Spleen (tissue), 7 donors: ENCODE results near the gene VKORC1L1.

Source experiments
- CTCF ChIP-seq, 11 experiments: fragments of 200-600 bp in 7 of 11; fragments of 450-650 bp in 4 of 11; sonication (generic) in 4 of 11; IDR thresholded peaks in 8 of 11; conservative IDR thresholded peaks in 3 of 11; 1 replicate in 7 of 11; 2 replicates in 4 of 11; pipeline versions ENCODE4 v1.4.0 to v1.8.0; 2016 to 2021; ENCODE audit warnings: antibody characterized with exemption in 11 of 11, inconsistent platforms in 4 of 11, mild to moderate bottlenecking in 1 of 11
- POLR2A ChIP-seq, 3 donors: fragments of 450-650 bp; IDR thresholded peaks; one replicate each; pipeline ENCODE4 v1.5.1; 2017; ENCODE audit warnings: antibody characterized with exemption in 3 of 3, mild to moderate bottlenecking in 1 of 3
- POLR2AphosphoS5 ChIP-seq, 3 donors: sonication (generic); formaldehyde crosslinking; IDR thresholded peaks; one replicate each; pipeline ENCODE4 v1.5.1; 2017; ENCODE audit warnings: antibody characterized with exemption in 3 of 3
- donor health status: DM: no; HTN: no; CAD: no; lungs with moderate emphysema.
- donor health status: DM: no; HTN: no; CAD: no.
- donor health status: DM: no; HTN: no; CAD: no.

DNA sequence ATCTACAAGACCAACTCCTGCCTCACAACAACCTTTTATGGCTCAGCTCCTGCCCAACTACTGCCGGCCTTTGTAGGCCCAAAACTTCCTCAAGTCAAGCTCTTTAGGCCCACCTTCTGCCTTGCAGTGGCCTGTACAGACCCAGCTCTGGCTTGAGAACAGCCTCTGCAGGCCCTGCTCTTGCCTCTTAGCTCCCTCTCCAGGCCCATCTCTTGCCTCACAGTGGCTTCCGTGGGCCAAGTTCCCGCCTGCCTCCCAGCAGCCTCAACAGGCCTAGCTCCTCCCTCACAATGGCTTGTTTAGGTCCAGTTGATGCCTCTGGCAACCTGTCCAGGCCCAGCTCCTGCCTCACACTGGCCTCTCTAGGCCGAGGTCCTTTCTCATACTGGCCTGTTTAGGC lies 32.4 kb upstream of the VKORC1L1 start:
- peak in 2 of 11 experiments; percentile 12 to 19 for TF ChIP-seq CTCF (IDR thresholded peaks at IDR 0.05 in 8 of 11, conservative IDR thresholded peaks at IDR 0.05 in 3 of 11)
- TF ChIP-seq POLR2AphosphoS5 (IDR thresholded peaks at IDR 0.05) = no peak
- TF ChIP-seq POLR2A (IDR thresholded peaks at IDR 0.05) = no peak
